Measurements from ENCODE around the gene ING5. TPM values are rescaled to one million over a fixed set of nuclear protein-coding genes. Genes with fewer than 3 reads are reported as not detected.

Gene ING5
- total RNA-seq, 1 experiment from 2014 or later = 20.5 TPM

DNA sequence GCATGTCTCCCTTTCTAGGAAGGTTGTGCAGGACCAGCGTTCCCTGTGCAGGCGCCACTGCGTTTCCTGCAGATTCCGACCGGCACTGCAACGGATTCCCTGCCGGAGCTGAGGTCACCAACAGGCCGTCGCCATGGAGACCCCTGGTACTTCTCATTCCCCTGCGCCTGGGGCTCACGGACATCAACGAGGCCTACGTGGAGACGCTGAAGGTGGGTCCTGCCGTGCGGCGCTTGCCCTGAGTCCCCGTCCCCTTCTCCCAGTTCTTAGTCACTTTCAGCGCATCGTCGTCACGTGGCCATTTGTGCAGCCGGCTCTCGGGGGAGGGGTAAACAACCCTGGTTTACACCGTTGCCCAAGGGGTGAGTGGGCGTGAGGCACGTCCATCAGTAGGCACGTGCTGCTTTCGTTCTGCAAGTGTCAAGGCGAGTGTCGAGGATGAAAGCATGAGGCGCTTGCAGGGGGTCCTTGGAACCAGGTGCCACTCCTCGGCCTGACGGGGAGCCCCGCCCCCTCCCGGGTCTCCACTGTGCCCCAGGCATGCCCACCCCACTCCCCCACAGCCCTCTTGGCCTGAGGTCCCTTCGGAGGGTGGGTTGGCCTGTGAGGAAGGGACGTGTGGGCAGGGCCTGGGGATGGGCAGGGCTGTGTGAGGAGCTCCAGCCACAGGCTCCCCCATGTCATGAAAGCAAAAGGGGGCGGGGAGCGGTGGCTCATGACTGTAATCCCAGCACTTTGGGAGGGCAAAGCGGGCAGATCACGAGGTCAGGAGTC lies 35.0 kb upstream of the ING5 start:
- DNase-seq (ENCODE audit: low read depth in 1 of 2, low spot score in 2 of 2) = no peak
- Histone ChIP-seq H3K27ac (no peak overlapping the region), H3K9me3 (replicated peaks) (no peaks in the 10 kb centered on the region), H3K4me1 (replicated peaks) (peaks cover 17% of the 10 kb centered on the region), H3K4me3 (no peak overlapping the region), H3K27me3 (replicated peaks) (no peaks in the 10 kb centered on the region), H3K36me3 (peaks cover 53% of the 10 kb centered on the region)

DNA sequence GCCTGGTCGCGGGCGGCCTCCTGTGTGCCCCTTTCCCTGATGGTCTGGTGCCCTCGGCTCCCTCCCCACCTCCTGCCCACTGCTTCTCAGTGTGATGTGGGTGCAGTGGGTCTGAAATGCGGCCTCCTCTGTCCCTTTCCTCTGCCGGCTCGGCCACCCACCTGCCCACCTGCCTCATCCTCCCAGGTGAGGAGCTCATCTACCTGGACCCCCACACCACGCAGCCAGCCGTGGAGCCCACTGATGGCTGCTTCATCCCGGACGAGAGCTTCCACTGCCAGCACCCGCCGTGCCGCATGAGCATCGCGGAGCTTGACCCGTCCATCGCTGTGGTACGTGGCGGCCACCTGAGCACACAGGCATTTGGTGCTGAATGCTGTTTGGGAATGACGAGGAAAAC lies 33.5 kb upstream of the ING5 start:
- Histone ChIP-seq H3K9me3 (replicated peaks) (no peaks in the 10 kb centered on the region), H3K27me3 (replicated peaks) (no peaks in the 10 kb centered on the region), H3K4me3 (no peak overlapping the region), H3K36me3 (peaks cover 69% of the 10 kb centered on the region), H3K27ac (no peak overlapping the region), H3K4me1 (replicated peaks) (peaks cover 17% of the 10 kb centered on the region)
- no peak for DNase-seq (ENCODE audit: low read depth in 1 of 2, low spot score in 2 of 2)

DNA sequence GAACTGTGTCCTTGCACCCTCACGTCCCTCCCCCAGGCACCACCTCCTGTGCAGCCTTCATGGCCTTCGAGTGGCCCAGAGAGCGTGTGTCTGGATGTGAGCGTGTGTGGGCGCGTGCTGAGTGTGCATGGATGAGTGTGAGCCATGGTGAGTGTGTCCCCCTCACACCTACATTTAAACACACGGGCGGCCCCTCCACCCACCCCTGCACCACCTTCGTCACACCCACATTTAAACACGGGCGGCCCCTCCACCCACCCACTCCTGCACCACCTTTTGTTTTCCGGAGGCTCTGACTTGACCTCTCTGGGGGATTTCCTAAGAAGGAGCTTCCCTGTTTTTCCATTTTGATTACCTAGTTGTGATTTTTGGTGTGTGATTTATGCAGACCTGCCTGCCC lies 33.0 kb upstream of the ING5 start:
- no peak for DNase-seq (ENCODE audit: low read depth in 1 of 2, low spot score in 2 of 2)
- no peak overlapping the region for H3K27ac ChIP-seq
- H3K4me3 ChIP-seq = no peak overlapping the region
- H3K36me3 ChIP-seq = peaks cover 69% of the 10 kb centered on the region
- H3K27me3 ChIP-seq (replicated peaks) = no peaks in the 10 kb centered on the region
- H3K9me3 ChIP-seq (replicated peaks) = no peaks in the 10 kb centered on the region
- H3K4me1 ChIP-seq (replicated peaks) = peaks cover 17% of the 10 kb centered on the region

DNA sequence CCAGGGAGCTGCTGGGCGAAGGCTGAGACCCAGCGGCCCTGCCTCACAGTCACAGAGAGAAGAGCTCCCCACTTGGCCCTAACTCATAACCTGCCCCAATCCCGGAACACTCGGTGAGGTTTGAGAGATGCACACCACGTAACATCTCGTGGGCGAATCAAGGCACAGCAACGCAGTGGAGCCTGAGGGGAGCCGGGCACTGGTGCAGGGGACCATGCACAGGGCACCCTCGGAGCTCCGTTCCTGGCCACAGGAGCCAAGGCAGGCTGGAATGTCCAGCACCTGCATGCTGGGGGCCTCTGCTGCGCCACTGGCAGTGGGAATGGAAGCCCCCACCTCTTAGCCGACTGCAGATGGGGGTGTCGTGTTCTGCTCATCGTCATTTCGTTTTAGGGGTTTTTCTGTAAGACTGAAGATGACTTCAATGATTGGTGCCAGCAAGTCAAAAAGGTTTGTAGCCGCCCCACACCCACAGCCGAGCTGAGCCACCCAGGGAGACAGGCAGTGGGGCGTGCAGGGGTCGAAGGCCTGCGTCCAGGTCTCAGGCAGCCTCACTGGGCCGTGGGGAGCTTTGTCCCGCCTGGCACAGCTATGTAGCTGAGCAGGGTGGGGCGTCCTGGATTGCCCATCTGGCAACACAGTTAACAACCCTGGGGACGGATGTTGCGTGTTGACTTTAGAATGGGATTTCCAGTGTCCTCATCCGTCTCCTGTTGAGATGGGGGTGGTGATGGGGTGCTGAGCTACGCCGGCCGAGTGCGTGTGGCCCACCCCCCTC lies 31.3 kb upstream of the ING5 start:
- H3K27me3 ChIP-seq (replicated peaks) = no peaks in the 10 kb centered on the region
- no peak for DNase-seq (ENCODE audit: low read depth in 1 of 2, low spot score in 2 of 2)
- no peak overlapping the region for H3K4me3 ChIP-seq
- H3K36me3 ChIP-seq = peaks cover 78% of the 10 kb centered on the region
- H3K4me1 ChIP-seq (replicated peaks) = peaks cover 5% of the 10 kb centered on the region
- H3K9me3 ChIP-seq (replicated peaks) = no peaks in the 10 kb centered on the region
- H3K27ac ChIP-seq = no peak overlapping the region

DNA sequence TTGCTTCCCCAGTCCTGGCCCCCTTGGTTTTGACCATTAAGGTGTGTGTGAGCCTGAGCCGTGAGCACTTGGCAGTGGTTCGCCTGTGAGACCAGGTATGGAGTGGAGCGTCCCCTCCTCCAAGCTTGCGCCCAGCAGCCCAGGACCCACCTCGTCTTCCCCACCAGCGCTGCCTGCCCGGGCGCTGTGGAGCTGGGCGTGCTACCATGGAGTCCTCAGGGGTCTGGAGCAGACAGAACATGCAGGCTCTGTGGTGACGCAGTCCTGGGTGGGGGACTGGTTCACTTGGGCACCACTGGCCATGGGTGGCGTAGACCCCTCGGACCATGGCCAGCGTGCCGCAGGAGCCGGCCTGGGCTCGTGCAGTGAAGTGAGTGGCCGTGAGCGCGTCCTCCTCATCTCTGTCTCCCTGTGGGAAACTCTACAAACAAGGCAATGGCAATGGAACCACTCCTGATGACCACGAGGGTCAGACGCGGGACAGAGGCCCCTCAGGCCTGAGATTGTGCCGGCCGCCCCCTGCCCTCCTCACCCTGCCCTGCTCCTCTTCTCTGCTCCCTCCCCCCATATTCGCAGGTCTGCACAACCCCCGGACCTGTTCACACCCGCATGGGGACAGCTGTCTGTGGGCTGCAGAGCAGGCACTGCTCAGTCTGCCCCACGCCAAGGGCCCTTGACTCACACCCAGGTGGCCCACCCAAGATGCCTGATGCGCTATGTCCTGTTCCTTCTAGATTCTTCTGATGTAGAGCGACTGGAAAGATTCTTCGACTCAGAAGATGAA lies 30.2 kb upstream of the ING5 start:
- Histone ChIP-seq H3K36me3 (peaks cover 85% of the 10 kb centered on the region), H3K27ac (no peak overlapping the region)
- DNase-seq (ENCODE audit: low read depth in 1 of 2, low spot score in 2 of 2) = no peak

DNA sequence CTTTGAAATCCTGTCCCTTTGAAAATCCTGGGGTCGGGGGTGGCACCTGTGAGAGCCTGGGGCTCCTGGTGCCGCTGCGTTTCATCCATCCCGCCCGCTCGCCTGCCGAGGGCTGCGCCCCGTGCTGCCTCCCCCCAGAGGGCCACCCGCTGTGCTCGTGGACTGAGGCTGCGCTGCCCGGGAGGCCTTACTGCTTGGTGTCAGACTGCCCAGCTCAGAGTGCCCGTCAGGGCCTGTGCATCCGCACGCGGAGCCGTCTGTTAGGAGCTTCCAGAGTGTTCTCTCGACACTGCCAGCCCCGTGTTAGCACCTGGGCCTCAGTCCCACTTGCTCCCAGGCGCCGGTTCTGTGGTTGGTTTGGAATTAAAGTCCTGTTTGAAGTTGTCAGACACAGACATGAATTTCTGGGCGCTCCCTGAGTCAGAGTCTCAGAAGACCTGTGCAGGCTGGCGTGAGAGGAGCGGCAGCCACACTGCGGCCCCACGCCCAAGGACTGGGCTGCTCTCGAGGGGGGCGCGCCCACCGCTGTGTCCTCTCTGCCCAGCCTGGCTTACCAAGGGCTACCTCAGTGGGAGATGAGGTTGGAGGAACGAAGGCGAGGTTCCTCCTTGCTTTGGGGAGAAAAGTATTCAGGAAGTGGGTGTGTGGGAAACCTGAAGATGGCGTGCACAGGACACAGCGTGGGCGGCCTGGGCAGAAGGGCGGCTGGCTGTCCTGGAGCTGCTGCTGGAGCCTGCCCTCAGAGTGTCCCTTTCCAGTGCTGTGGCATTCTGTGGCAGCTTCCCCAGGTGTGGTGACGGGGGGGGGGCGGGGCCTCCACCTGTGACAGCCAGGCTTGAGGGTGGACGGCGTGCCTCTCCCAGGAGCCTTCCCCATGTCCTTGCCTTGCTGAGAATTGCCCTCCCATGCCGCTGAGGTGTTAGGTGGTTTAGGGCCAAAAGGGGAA lies 29.3 kb upstream of the ING5 start:
- no peaks in the 10 kb centered on the region for H3K9me3 ChIP-seq (replicated peaks)
- H3K27me3 ChIP-seq (replicated peaks) = no peaks in the 10 kb centered on the region
- H3K4me3 ChIP-seq = no peak overlapping the region
- H3K4me1 ChIP-seq (replicated peaks) = no peaks in the 10 kb centered on the region
- no peak overlapping the region for H3K27ac ChIP-seq
- DNase-seq (ENCODE audit: low read depth in 1 of 2, low spot score in 2 of 2) = no peak
- peaks cover 86% of the 10 kb centered on the region for H3K36me3 ChIP-seq

More for the DNA sequence above, 30.2 kb upstream of the ING5 start:
- Histone ChIP-seq H3K4me1 (replicated peaks) (no peaks in the 10 kb centered on the region), H3K4me3 (no peak overlapping the region), H3K27me3 (replicated peaks) (no peaks in the 10 kb centered on the region), H3K9me3 (replicated peaks) (no peaks in the 10 kb centered on the region)

DNA sequence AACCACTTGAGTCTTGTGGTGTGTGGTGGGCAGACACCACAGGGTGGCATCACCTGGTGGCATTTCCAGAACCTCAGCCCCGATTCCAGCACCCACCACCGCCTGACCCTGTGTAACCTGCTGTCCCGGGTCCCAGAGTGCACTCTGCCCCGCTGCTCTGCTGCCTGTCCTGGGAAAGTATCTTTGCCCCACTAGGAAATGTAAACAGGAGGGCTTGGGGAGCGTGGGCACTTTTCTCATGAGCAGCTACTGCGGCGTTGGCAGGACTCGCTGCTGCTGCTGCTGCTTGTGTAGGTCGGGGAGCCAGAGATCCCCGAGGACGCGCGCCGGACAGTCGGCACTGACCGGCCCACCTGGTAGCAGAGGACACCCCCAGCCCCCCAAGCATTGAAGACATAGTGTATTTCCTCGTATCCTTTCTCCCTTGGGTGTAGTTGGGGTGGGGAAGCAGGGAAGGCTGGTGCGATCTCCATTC lies 28.6 kb upstream of the ING5 start:
- Histone ChIP-seq H3K27me3 (replicated peaks) (no peaks in the 10 kb centered on the region), H3K9me3 (replicated peaks) (no peaks in the 10 kb centered on the region), H3K27ac (no peak overlapping the region), H3K36me3 (peaks cover 86% of the 10 kb centered on the region), H3K4me1 (replicated peaks) (no peaks in the 10 kb centered on the region), H3K4me3 (no peak overlapping the region)
- no peak for DNase-seq (ENCODE audit: low read depth in 1 of 2, low spot score in 2 of 2)

DNA sequence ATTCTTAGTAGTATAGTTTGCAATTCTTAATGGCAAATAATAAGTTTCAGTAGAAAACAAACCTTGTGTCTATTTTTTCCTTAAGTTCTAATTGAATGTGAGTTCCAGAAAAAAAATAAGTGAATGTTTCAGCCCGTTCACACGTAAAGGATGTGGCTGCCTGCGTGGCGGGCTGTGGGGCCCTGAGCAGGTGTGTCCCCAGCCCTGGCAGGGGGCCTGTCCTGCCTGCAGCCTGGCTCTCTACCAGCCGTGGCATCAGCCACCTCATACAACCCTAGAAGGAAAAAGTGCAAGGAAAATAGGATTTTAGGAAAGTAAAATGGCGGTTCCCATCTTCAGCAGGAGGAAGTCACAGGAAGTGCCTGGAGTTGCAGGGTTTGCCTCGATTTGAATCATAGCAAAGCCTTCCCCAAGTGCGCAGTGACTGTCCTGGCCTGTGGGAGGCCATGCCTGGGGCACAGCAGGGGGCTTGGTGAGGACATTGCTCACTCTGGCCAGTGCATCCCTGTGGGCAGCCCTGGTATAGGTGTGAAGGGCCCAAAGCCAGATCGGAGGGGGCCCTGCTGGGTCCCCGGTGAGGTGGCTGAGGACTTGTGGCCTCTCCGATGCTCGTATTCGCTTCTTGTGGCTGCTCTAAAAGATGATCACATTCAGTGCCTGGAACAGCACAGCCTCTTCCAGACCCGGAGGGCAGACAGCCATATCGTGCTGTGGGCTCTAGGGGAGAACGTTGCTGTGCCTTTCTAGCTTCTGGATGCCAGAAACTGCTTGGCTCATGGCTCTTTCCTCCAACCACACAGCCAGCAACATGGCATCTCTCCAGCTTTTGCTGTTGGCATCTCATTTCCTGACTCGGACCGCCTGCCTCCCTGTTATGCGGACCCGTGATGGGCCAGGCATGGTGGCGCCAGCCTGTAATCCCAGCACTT lies 27.8 kb upstream of the ING5 start:
- Histone ChIP-seq H3K27me3 (replicated peaks) (no peaks in the 10 kb centered on the region), H3K4me1 (replicated peaks) (no peaks in the 10 kb centered on the region), H3K4me3 (no peak overlapping the region), H3K27ac (no peak overlapping the region), H3K9me3 (replicated peaks) (no peaks in the 10 kb centered on the region), H3K36me3 (peaks cover 86% of the 10 kb centered on the region)
- DNase-seq (ENCODE audit: low read depth in 1 of 2, low spot score in 2 of 2) = no peak

DNA sequence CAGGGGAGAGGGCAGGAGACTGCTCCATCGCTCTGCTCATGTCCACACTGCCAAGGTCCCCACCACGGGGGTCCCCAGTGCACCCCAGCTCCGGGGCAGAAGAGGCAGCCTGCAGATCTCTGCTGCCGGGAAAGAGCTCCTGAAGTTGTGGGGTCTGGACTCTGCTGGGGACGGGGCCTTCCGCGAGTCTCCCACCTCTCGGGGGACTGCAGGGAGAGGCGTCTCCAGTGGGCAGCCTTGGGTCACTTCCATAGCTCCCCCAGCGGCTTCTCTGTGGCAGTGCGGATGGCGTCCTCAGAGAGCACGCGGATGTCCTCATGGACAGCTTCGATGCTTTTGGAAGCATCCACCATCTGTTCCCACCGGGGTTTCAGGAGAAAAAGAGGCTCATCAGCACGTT lies 26.0 kb upstream of the ING5 start:
- H3K36me3 ChIP-seq = peaks cover 88% of the 10 kb centered on the region
- no peak for DNase-seq (ENCODE audit: low read depth in 1 of 2, low spot score in 2 of 2)
- no peaks in the 10 kb centered on the region for H3K9me3 ChIP-seq (replicated peaks)
- H3K4me1 ChIP-seq (replicated peaks) = peaks cover 4% of the 10 kb centered on the region
- H3K27ac ChIP-seq = no peak overlapping the region
- H3K4me3 ChIP-seq = no peak overlapping the region
- no peaks in the 10 kb centered on the region for H3K27me3 ChIP-seq (replicated peaks)

DNA sequence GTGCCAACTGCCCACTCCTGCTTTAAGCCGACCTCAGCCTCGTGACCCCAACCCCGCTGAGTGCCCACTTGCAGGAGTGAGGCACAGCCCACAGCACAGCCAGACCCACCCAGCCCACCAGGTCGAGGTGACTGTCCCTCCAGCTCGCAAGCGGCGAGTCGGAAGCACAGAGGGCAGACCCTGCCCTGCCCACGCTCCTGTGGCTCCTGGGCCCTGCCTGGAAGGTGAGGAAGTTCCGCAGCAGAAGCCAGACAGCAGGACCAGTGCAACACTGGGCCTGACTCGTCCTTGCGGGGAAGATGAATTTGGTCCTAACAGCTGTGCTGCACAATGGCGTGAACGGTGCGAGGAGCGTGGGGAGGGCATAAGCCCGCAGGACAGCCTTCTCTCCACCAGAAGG lies 25.2 kb upstream of the ING5 start:
- no peak overlapping the region for H3K4me3 ChIP-seq
- H3K27me3 ChIP-seq (replicated peaks) = no peaks in the 10 kb centered on the region
- H3K9me3 ChIP-seq (replicated peaks) = no peaks in the 10 kb centered on the region
- DNase-seq (ENCODE audit: low read depth in 1 of 2, low spot score in 2 of 2) = no peak
- H3K27ac ChIP-seq = no peak overlapping the region
- peaks cover 12% of the 10 kb centered on the region for H3K4me1 ChIP-seq (replicated peaks)
- peaks cover 88% of the 10 kb centered on the region for H3K36me3 ChIP-seq

DNA sequence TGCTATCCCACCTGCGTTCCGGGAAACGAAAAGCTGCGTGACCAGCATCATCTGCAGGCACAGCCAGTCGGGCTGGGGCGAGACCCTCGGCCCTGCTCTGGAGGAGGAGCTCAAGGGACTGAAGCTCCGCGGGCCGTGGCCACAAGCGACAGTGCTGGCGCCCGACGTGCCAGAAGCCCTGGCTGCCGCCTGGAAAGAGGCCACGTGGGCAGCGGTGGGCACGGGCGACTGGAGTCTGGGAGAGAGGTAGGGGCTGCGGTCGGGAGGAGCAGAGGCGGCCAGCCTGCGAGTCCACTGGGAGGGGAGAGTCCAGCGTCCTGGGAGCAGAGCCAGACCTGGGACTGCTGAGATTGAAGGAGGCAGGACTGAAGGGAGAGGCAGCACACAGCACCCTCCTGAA lies 24.4 kb upstream of the ING5 start:
- peaks cover 13% of the 10 kb centered on the region for H3K4me1 ChIP-seq (replicated peaks)
- H3K27me3 ChIP-seq (replicated peaks) = no peaks in the 10 kb centered on the region
- no peaks in the 10 kb centered on the region for H3K9me3 ChIP-seq (replicated peaks)
- no peak overlapping the region for H3K27ac ChIP-seq
- H3K4me3 ChIP-seq = no peak overlapping the region
- peaks cover 88% of the 10 kb centered on the region for H3K36me3 ChIP-seq
- DNase-seq (ENCODE audit: low read depth in 1 of 2, low spot score in 2 of 2) = no peak

DNA sequence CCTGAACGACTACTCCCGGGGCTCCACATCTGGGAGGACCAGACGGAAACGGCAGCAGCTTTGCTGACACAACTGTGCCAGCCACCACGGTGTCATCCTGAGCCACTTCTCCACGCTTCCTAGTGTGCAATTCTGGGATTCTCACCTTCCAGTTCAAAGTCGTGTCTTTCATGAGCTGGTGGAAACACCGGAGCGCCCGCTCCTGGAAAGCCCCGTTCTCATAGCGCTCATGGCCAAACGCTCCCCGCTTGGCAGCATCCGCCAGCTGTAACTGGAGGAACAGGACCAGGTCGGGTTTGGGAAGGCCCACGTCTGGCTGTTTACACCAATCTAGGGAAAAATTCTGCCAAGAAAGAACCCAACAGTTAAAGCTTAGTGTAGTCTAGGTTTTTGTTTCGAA lies 23.5 kb upstream of the ING5 start:
- Histone ChIP-seq H3K27ac (no peak overlapping the region), H3K4me3 (no peak overlapping the region), H3K27me3 (replicated peaks) (no peaks in the 10 kb centered on the region), H3K9me3 (replicated peaks) (no peaks in the 10 kb centered on the region), H3K4me1 (replicated peaks) (peaks cover 13% of the 10 kb centered on the region), H3K36me3 (peaks cover 88% of the 10 kb centered on the region)
- no peak for DNase-seq (ENCODE audit: low read depth in 1 of 2, low spot score in 2 of 2)

Measured in SJSA1 (cell line).